Aorta (tissue), 5 donors: Measurements from ENCODE around the gene PKDREJ. TPM values are rescaled to one million over a fixed set of nuclear protein-coding genes. Genes with fewer than 3 reads are reported as not detected.

Experiments used
- ATAC-seq: fragments of 200-7000 bp; cut with Tn5 transposase; one replicate; pipeline ENCODE4 v1.9.1; 2022; ENCODE audit warnings: moderate library complexity; ENCODE audit not compliant: low FRiP score
- DNase-seq, 2 donors: peaks; one replicate each; pipeline ENCODE4 v3.0.0-alpha.2; 2020
- H3K27ac ChIP-seq, 2 donors: one replicate each; pipeline ENCODE4 v1.5.1; 2013; ENCODE audit warnings: low read length in 2 of 2, mild to moderate bottlenecking in 2 of 2, moderate library complexity in 2 of 2, control low read depth in 1 of 2, inconsistent platforms in 1 of 2, low read depth in 1 of 2
- H3K27me3 ChIP-seq, 2 donors: one replicate each; pipeline ENCODE4 v1.6.1; 2013; ENCODE audit warnings: control low read depth in 1 of 2, low read length in 1 of 2, mild to moderate bottlenecking in 1 of 2, moderate library complexity in 1 of 2; ENCODE audit not compliant: insufficient read depth in 2 of 2, control insufficient read depth in 1 of 2
- H3K36me3 ChIP-seq, 2 donors: one replicate each; pipeline ENCODE4 v1.6.1; 2013; ENCODE audit warnings: control low read depth in 1 of 2, low read length in 1 of 2, mild to moderate bottlenecking in 1 of 2; ENCODE audit not compliant: insufficient read depth in 2 of 2, control insufficient read depth in 1 of 2
- H3K4me1 ChIP-seq, 2 donors: one replicate each; pipeline ENCODE4 v1.6.1; 2013; ENCODE audit warnings: low read length in 2 of 2, control low read depth in 1 of 2, mild to moderate bottlenecking in 1 of 2, moderate library complexity in 1 of 2; ENCODE audit not compliant: insufficient read depth in 2 of 2, control insufficient read depth in 1 of 2
- H3K4me3 ChIP-seq, 2 donors: one replicate each; pipeline ENCODE4 v1.5.1; 2013; ENCODE audit warnings: low read length in 2 of 2, control low read depth in 1 of 2, mild to moderate bottlenecking in 1 of 2
- H3K9me3 ChIP-seq: one replicate; pipeline ENCODE4 v1.6.1; 2013; ENCODE audit warnings: mild to moderate bottlenecking, low read length; ENCODE audit not compliant: control insufficient read depth
- WGBS, 2 donors: extraction: QIAGEN DNeasy Blood & Tissue Kit; methylation state at CpG; one replicate each; pipeline ENCODE4 v1.1.7; 2013; 5-methylcytosine and 5-hydroxymethylcytosine counted together
- intact Hi-C, 2 donors: fragments of 100-400 bp; cut with DNase I; formaldehyde crosslinking; loops; one replicate each; pipeline versions ENCODE4 v1.14.2 to v1.15.0; 2022
- polyA plus RNA-seq, 2 donors: library from polyadenylated mRNA; stranded (reverse); fragments of 200-250 nt; gene quantifications; one replicate each; pipeline ENCODE4 v1.2.3, GENCODE V29; 2013
- total RNA-seq, 2 donors: library from RNA; stranded (reverse); fragmentation: NEBNext Ultra II Directional; extraction: Animal tissue kit (Norgen Biotek cat#: 25700); gene quantifications; one replicate each; pipeline ENCODE4 v1.2.1, GENCODE V29; 2021
- donor health status: healthy with polysubstance abuse.
- donor health status: Bipolar disorder and iron deficiency.
- donor health status: DM: no; HTN: no; CAD: no.
- donor health status: DM: no; HTN: no; CAD: no.
- donor health status: DM: yes; HTN: yes; CAD: no.

The PKDREJ gene
- total and polyA plus RNA-seq, 4 donors: 0.05 to 0.15 TPM; not detected in 2

GRCh38 chr22:46290843-46291785, 28.0 kb upstream of the PKDREJ start:
- peaks cover 0 to 3% of the 10 kb centered on the region in 2 donors for H3K36me3 ChIP-seq
- ATAC-seq (no peak), DNase-seq (no peak)
- H3K4me3 ChIP-seq: no peak overlapping the region
- WGBS, 2 donors: 94 to 96% methylated on average over 23 of the region's 23 CpGs
- no peaks in the 10 kb centered on the region for H3K9me3 ChIP-seq
- no peaks in the 10 kb centered on the region for H3K4me1 ChIP-seq
- H3K27me3 ChIP-seq: no peaks in the 10 kb centered on the region
- H3K27ac ChIP-seq: no peak overlapping the region
- intact Hi-C loops: no loop called here

- H3K9me3 ChIP-seq: no peaks in the 10 kb centered on the region
- WGBS, 2 donors: 94 to 96% methylated on average over 17 of the region's 17 CpGs
Measured at GRCh38 chr22:46290121-46290842, 27.1 kb upstream of the PKDREJ start.

GRCh38 chr22:46289244-46289891, 26.2 kb upstream of the PKDREJ start:
- peak in 1 of 2 donors; percentile 73 for DNase-seq
- H3K27ac ChIP-seq: no peak overlapping the region
- no peak for ATAC-seq
- WGBS, 2 donors: 87 to 88% methylated on average over 33 of the region's 33 CpGs
- H3K36me3 ChIP-seq: peaks cover 0 to 3% of the 10 kb centered on the region in 2 donors
- H3K4me3 ChIP-seq: no peak overlapping the region
- no peaks in the 10 kb centered on the region for H3K9me3 ChIP-seq
- H3K27me3 ChIP-seq: no peaks in the 10 kb centered on the region
- no peaks in the 10 kb centered on the region for H3K4me1 ChIP-seq
- intact Hi-C loops: no loop called here

More at GRCh38 chr22:46290121-46290842, 27.1 kb upstream of the PKDREJ start:
- intact Hi-C loops: no loop called here
- peak in 1 of 2 donors; percentile 60 for DNase-seq
- no peaks in the 10 kb centered on the region for H3K27me3 ChIP-seq
- H3K4me3 ChIP-seq: no peak overlapping the region
- H3K4me1 ChIP-seq: no peaks in the 10 kb centered on the region
- no peak for ATAC-seq
- H3K36me3 ChIP-seq: peaks cover 0 to 3% of the 10 kb centered on the region in 2 donors
- no peak overlapping the region for H3K27ac ChIP-seq

- Histone ChIP-seq H3K27me3 (no peaks in the 10 kb centered on the region), H3K4me3 (no peak overlapping the region), H3K9me3 (no peaks in the 10 kb centered on the region), H3K36me3 (peaks cover 0 to 3% of the 10 kb centered on the region in 2 donors), H3K4me1 (no peaks in the 10 kb centered on the region), H3K27ac (no peak overlapping the region)
- WGBS, 2 donors: 83 to 90% methylated on average over 7 of the region's 7 CpGs
- DNase-seq (peak in 1 of 2 donors; percentile 37), ATAC-seq (no peak)
- intact Hi-C loops: no loop called here
Measured at GRCh38 chr22:46288846-46289243, 25.7 kb upstream of the PKDREJ start.

GRCh38 chr22:46287873-46288751, 25.0 kb upstream of the PKDREJ start:
- DNase-seq: peak; percentile 76 to 78
- ATAC-seq: no peak
- H3K4me1 ChIP-seq: no peaks in the 10 kb centered on the region
- no peak overlapping the region for H3K4me3 ChIP-seq
- H3K36me3 ChIP-seq: peaks cover 0 to 3% of the 10 kb centered on the region in 2 donors
- no peaks in the 10 kb centered on the region for H3K27me3 ChIP-seq
- H3K9me3 ChIP-seq: no peaks in the 10 kb centered on the region
- WGBS, 2 donors: 80 to 84% methylated on average over 24 of the region's 24 CpGs
- no peak overlapping the region for H3K27ac ChIP-seq
- intact Hi-C loops: no loop called here

GRCh38 chr22:46286941-46287872, 24.1 kb upstream of the PKDREJ start:
- 91 to 95% methylated on average over 15 of the region's 15 CpGs for WGBS, 2 donors
- H3K27me3 ChIP-seq: no peaks in the 10 kb centered on the region
- peaks cover 0 to 4% of the 10 kb centered on the region in 2 donors for H3K36me3 ChIP-seq
- no peaks in the 10 kb centered on the region for H3K9me3 ChIP-seq
- ATAC-seq: no peak
- DNase-seq: peak in 1 of 2 donors; percentile 59
- H3K27ac ChIP-seq: no peak overlapping the region
- H3K4me3 ChIP-seq: no peak overlapping the region
- intact Hi-C loops: no loop called here
- H3K4me1 ChIP-seq: no peaks in the 10 kb centered on the region

- H3K9me3 ChIP-seq: no peaks in the 10 kb centered on the region
- no peak for ATAC-seq
- H3K36me3 ChIP-seq: peaks cover 0 to 7% of the 10 kb centered on the region in 2 donors
- DNase-seq: no peak
- 90 to 93% methylated on average over 3 of the region's 3 CpGs for WGBS, 2 donors
- no peaks in the 10 kb centered on the region for H3K27me3 ChIP-seq
- H3K27ac ChIP-seq: no peak overlapping the region
- H3K4me1 ChIP-seq: no peaks in the 10 kb centered on the region
- intact Hi-C loops: no loop called here
- no peak overlapping the region for H3K4me3 ChIP-seq
Measured at GRCh38 chr22:46286006-46286405, 22.9 kb upstream of the PKDREJ start.
